ENCODE results near the gene MUC21. TPM values are rescaled to one million over a fixed set of nuclear protein-coding genes. Genes with fewer than 3 reads are reported as not detected.

Gene MUC21
- total RNA-seq (2022) (not detected in 2 replicates), Bru-seq, nascent RNA (not detected), BruChase-seq, experiment 1, labeled RNA remaining after a 6-hour chase (not detected), BruChase-seq, experiment 2, labeled RNA remaining after a 2-hour chase (not detected)
- long read RNA-seq: 0 reads

GRCh38 chr6:30983439-30983838 is at the start of gene MUC21:
MUC21 (plus strand) TSS chr6:30983718; CDS start chr6:30983959, 241 bp downstream.
- ChIA-PET CTCF (interaction anchor here (0.6 to 1.4 kb wide), 3 partner anchors 9 to 96 kb away, joined by 3 to 4 read pairs (median 3); no protein-coding TSS in a partner anchor), POLR2A (interaction anchor here (1.2 to 1.4 kb wide), 2 partner anchors 16 to 68 kb away, joined by 3 to 4 read pairs; no protein-coding TSS in a partner anchor)
- no peak for DNase-seq (ENCODE audit: unreplicated experiment)
- Mint-ChIP-seq H3K4me1 (ENCODE audit: insufficient read depth, unreplicated experiment) (peaks cover 20% of the 10 kb centered on the region), H3K27me3 (ENCODE audit: insufficient read depth, unreplicated experiment) (no peaks in the 10 kb centered on the region), H3K27ac (ENCODE audit: low read depth, unreplicated experiment) (no peak within 1 kb of the TSS), H3K4me3 (ENCODE audit: unreplicated experiment) (peak within 1 kb of the TSS; percentile 8), H3K9me3 (ENCODE audit: unreplicated experiment) (no peaks in the 10 kb centered on the region), H3K36me3 (ENCODE audit: insufficient read depth, unreplicated experiment) (no peaks in the 10 kb centered on the region)
- intact Hi-C loops (cut with micrococcal nuclease): no loop called here
- BruUV-seq (replicated peaks): no TSS peak
- no peak for TF ChIP-seq CTCF (IDR thresholded peaks at IDR 0.05; ENCODE audit: unreplicated experiment)

- Mint-ChIP-seq H3K9me3 (ENCODE audit: unreplicated experiment) (no peaks in the 10 kb centered on the region), H3K27me3 (ENCODE audit: insufficient read depth, unreplicated experiment) (no peaks in the 10 kb centered on the region), H3K27ac (ENCODE audit: low read depth, unreplicated experiment) (peak overlapping the region; percentile 94), H3K4me3 (ENCODE audit: unreplicated experiment) (peak overlapping the region; percentile 2), H3K36me3 (ENCODE audit: insufficient read depth, unreplicated experiment) (no peaks in the 10 kb centered on the region), H3K4me1 (ENCODE audit: insufficient read depth, unreplicated experiment) (peaks cover 45% of the 10 kb centered on the region)
- TF ChIP-seq CTCF (IDR thresholded peaks at IDR 0.05; ENCODE audit: unreplicated experiment): no peak
- ChIA-PET POLR2A (interaction anchor here (0.6 to 2.4 kb wide), 17 partner anchors 10 to 181 kb away, joined by 3 to 30 read pairs (median 4); partner anchors contain the start of genes DDR1 and VARS2), CTCF (interaction anchor here (0.6 to 2.6 kb wide), 9 partner anchors 9 to 180 kb away, joined by 3 to 16 read pairs (median 6); partner anchors contain the start of genes PSORS1C1 and VARS2)
- no TSS peak for BruUV-seq (replicated peaks)
- peak; percentile 86 for DNase-seq (ENCODE audit: unreplicated experiment)
- intact Hi-C loops (cut with micrococcal nuclease): no loop called here
Observed at GRCh38 chr6:30935018-30935417, 48.5 kb upstream of the MUC21 start.

GRCh38 chr6:30937265-30937664 is 46.3 kb upstream of the MUC21 start:
- DNase-seq (ENCODE audit: unreplicated experiment): no peak
- ChIA-PET CTCF (interaction anchor here (0.5 to 1.0 kb wide), 3 partner anchors 11 to 206 kb away, joined by 4 to 6 read pairs (median 5); no protein-coding TSS in a partner anchor), POLR2A (interaction anchor here (2.1 kb wide), 1 partner anchor 11 kb away, joined by 14 read pairs; no protein-coding TSS in a partner anchor)
- Mint-ChIP-seq H3K27ac (ENCODE audit: low read depth, unreplicated experiment) (no peak overlapping the region), H3K4me1 (ENCODE audit: insufficient read depth, unreplicated experiment) (peaks cover 47% of the 10 kb centered on the region), H3K4me3 (ENCODE audit: unreplicated experiment) (no peak overlapping the region), H3K36me3 (ENCODE audit: insufficient read depth, unreplicated experiment) (no peaks in the 10 kb centered on the region), H3K9me3 (ENCODE audit: unreplicated experiment) (no peaks in the 10 kb centered on the region), H3K27me3 (ENCODE audit: insufficient read depth, unreplicated experiment) (no peaks in the 10 kb centered on the region)
- no TSS peak for BruUV-seq (replicated peaks)
- no peak for TF ChIP-seq CTCF (IDR thresholded peaks at IDR 0.05; ENCODE audit: unreplicated experiment)
- intact Hi-C loops (cut with micrococcal nuclease): no loop called here

GRCh38 chr6:30938730-30939129 is 44.8 kb upstream of the MUC21 start:
- intact Hi-C loops (cut with micrococcal nuclease): no loop called here
- Mint-ChIP-seq H3K27ac (ENCODE audit: low read depth, unreplicated experiment) (no peak overlapping the region), H3K36me3 (ENCODE audit: insufficient read depth, unreplicated experiment) (no peaks in the 10 kb centered on the region), H3K4me1 (ENCODE audit: insufficient read depth, unreplicated experiment) (peaks cover 49% of the 10 kb centered on the region), H3K9me3 (ENCODE audit: unreplicated experiment) (no peaks in the 10 kb centered on the region), H3K27me3 (ENCODE audit: insufficient read depth, unreplicated experiment) (no peaks in the 10 kb centered on the region), H3K4me3 (ENCODE audit: unreplicated experiment) (no peak overlapping the region)
- peak; percentile 63 for DNase-seq (ENCODE audit: unreplicated experiment)
- ChIA-PET POLR2A (interaction anchor here (0.5 to 2.1 kb wide), 5 partner anchors 13 to 323 kb away, joined by 3 to 14 read pairs (median 4); no protein-coding TSS in a partner anchor), CTCF (interaction anchor here (0.6 to 1.7 kb wide), 3 partner anchors 22 to 132 kb away, joined by 3 to 5 read pairs (median 4); no protein-coding TSS in a partner anchor)
- TF ChIP-seq CTCF (IDR thresholded peaks at IDR 0.05; ENCODE audit: unreplicated experiment): no peak
- BruUV-seq (replicated peaks): no TSS peak

Data from MCF 10A (cell line).